Measurements from ENCODE around the gene PDE4B.

PDE4B gene

DNA sequence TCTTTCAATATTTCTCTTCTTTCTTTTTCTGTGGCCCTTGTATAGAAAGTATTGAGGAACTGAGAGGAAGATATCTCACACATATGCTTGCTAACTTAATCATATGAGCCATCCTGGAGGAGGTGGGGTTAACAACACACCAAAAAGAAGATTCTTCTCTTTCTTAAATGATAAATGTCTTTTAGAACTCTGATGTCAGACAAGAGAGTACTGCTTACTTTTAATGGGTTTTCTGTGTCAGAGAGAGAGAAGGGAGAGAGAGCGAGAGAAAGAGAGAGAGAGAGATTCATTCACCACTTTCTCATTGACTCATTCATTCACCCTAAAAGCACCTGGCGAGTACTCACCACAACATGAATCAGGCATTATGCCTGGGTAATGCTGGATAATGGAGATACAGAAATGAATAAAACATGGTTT lies 490.9 kb downstream of the PDE4B start:
- TF ChIP-seq, protein P1, sequence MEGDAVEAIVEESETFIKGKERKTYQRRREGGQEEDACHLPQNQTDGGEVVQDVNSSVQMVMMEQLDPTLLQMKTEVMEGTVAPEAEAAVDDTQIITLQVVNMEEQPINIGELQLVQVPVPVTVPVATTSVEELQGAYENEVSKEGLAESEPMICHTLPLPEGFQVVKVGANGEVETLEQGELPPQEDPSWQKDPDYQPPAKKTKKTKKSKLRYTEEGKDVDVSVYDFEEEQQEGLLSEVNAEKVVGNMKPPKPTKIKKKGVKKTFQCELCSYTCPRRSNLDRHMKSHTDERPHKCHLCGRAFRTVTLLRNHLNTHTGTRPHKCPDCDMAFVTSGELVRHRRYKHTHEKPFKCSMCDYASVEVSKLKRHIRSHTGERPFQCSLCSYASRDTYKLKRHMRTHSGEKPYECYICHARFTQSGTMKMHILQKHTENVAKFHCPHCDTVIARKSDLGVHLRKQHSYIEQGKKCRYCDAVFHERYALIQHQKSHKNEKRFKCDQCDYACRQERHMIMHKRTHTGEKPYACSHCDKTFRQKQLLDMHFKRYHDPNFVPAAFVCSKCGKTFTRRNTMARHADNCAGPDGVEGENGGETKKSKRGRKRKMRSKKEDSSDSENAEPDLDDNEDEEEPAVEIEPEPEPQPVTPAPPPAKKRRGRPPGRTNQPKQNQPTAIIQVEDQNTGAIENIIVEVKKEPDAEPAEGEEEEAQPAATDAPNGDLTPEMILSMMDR (IDR thresholded peaks at IDR 0.05; ENCODE audit: borderline replicate concordance, insufficient read depth, low read depth, low read length), result no peak
- no peak overlapping the region for H3K4me3 ChIP-seq (ENCODE audit: low read depth, low read length)

DNA sequence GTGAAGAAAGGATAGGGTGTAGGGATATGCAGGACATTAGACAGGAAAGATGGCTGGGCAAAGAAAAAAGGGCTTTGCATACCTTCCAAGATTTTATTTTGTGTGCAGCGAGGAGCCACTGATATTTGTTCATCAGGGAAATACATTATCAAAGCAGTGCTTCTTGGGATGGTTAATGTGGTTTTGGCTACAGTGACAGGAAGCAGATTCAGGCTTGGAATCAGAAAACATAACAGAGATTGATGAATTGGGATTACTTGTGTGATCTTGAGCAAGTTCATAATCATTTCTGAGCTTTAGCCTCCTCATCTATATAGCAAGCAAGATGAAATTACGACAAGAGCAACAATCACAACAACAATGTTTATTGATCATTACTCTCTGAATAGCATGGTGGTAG lies 492.1 kb downstream of the PDE4B start:
- TF ChIP-seq, protein P1 (IDR thresholded peaks at IDR 0.05; ENCODE audit: borderline replicate concordance, insufficient read depth, low read depth, low read length), result no peak
- no peak overlapping the region for H3K4me3 ChIP-seq (ENCODE audit: low read depth, low read length)

DNA sequence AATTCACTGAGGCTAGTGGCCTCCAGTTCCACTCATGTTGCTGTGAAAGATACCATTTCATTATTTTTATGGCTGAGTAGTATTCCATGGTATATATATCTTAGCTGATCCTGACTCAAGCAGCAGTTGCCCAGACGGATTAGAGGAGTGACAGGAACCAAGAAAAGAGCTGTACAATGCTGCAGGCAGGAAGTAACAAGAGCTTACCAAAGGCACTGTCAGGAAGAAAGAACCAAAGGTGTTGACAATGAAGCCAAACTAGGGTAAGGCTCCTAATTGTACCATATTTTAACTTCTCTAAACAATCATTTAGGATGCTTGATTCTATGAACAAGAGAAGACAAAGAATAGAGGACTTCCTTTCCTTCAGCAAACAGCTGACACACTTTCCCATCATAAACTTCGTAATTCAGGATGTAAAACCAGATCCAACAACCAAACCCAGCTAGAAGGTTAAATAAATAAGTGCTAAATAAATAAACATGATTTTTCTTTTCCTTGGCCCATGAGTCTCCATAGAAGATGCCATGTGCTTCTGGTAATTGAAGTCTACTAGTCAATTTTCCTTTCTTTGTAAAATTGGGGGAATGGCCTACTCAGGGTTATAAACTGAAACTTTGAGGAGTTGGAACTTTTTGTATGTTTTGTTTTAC lies 493.0 kb downstream of the PDE4B start:
- TF ChIP-seq, protein P1 (IDR thresholded peaks at IDR 0.05; ENCODE audit: borderline replicate concordance, insufficient read depth, low read depth, low read length), result no peak
- no peak overlapping the region for H3K4me3 ChIP-seq (ENCODE audit: low read depth, low read length)

DNA sequence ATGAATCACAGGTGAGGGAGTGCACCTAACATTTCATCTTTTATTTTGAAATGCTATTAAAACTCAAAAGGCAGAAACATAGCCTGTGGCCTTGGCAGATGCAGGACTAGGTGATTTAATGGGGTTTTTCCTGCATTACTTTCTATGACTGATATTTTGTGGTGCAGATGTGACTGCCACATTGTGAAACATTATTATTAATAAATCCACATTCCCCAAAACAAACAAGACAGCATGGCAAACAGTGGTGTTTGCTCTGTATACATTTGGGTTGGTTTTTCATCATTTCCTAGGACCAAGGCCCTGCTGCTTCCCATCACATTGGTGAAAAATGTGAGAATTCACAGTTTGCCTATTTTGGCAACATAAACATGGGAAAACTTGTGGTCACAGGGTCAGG lies 493.6 kb downstream of the PDE4B start:
- H3K4me3 ChIP-seq (ENCODE audit: low read depth, low read length), result no peak overlapping the region
- TF ChIP-seq, protein P1 (IDR thresholded peaks at IDR 0.05; ENCODE audit: borderline replicate concordance, insufficient read depth, low read depth, low read length), result no peak

DNA sequence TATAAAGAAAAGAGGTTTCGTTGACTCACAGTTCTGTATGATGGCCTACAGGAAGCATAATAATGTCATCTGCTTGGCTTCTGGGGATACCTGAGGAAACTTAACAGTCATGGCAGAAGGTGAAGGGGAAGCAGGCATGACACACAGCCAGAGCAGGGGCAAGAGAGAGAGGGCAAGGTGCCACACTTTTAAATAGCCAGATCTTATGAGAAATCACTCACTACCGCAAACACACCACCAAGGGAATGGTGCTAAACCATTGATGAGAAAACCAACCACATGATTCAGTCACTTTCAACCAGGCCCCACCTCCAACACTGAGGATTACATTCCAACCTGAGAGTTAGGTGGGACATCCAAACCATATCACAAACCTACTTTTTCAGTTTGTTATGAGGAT lies 495.4 kb downstream of the PDE4B start:
- TF ChIP-seq, protein P1 (IDR thresholded peaks at IDR 0.05; ENCODE audit: borderline replicate concordance, insufficient read depth, low read depth, low read length), result no peak
- H3K4me3 ChIP-seq (ENCODE audit: low read depth, low read length), result no peak overlapping the region

DNA sequence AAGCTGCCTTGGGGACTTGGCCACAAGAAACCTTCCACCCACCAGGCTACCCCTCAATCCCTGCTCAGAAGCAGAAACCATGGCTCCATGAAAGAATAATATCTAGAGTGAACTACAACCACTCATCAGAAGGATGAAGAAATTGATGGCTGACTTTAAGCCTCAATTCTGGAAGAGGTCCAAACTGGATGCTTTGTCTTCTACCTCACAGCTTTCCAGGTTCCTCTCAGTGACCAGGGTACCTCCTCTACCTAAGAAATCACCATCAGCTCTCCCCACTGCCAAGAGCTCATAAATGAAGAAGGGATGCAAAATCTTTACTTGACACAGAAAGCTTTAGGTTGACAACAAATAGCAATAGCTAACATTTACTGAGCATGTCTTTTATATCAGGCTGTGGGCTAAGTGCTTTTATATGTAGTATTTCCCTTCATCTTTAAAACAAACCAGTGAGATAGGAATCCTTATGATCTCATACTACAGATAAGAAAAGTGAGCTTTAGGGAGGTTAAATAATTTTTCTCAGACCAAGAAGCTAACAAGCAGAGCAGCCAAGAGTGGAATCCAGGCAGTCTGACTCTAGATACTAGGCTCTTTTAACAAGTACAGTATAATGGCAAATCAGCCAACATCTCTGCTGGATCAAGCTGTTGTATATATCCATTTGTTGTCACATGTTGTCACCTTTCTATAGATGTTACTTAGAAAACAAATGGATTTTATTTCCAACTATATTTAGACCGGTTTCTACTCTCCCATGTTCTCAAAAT lies 498.3 kb downstream of the PDE4B start:
- TF ChIP-seq, protein P1 (IDR thresholded peaks at IDR 0.05; ENCODE audit: borderline replicate concordance, insufficient read depth, low read depth, low read length), result no peak
- no peak overlapping the region for H3K4me3 ChIP-seq (ENCODE audit: low read depth, low read length)

DNA sequence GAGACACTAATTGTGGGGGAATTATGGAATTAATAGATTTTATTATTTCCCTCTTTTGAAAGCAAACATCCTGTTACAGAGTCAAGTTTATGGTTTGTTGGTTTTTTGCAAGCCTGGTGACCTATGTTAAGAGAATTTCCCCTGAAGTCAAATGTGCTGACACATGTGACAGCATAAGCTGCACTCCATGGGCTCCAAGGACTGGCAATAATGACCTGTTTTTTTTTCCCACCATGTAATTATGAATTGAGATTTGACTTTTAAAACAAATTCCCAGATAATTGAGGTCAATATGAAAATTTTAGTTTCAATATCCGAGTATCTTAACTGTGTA lies 498.8 kb downstream of the PDE4B start:
- TF ChIP-seq, protein P1 (IDR thresholded peaks at IDR 0.05; ENCODE audit: borderline replicate concordance, insufficient read depth, low read depth, low read length), result no peak
- H3K4me3 ChIP-seq (ENCODE audit: low read depth, low read length), result no peak overlapping the region

All from GM12875 (cell line).